GOT3 (cell line): ENCODE data around the gene COG5.
"Not testable (repeated sequence)": the region's sequence is repeated elsewhere in the genome, so short reads cannot be mapped to it uniquely, and the experiment has no call there.

Source experiments
- DNase-seq: peaks from one replicate; lab custom pipeline; 2025; ENCODE audit warnings: mixed read lengths; lab: John Stamatoyannopoulos, UW

Gene COG5

DNA sequence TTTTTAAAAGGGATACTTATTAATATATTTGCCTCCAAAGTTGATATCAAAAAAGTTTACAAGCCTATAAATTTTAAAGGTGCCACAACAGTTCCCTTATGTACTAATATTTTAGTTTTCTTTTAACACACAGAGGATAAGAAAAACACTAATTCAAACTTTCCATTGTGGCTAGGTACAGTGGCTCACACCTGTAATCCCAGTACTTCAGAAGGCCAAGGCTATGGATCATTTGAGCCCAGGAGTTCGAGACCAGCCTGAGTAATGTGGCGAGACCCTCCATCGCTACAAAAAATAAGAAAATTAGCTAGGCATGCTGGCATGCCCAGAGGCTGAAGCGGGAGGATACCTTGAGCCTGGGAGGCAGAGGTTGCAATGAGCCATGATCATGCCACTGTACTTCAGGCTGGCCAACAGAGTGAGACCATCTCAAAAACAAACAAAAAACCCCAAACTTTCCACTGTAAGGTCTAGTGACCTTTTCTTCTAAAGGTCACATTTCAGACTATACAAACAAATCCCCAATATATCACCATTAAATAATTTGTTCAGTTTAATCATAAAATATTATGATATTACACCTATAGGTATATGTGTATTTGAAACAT lies 287.4 kb downstream of the COG5 start:
- DNase-seq, result no peak

- no peak for DNase-seq
These were observed 289.2 kb downstream of the COG5 start for GRCh38 chr7:107274506-107274905.

DNA sequence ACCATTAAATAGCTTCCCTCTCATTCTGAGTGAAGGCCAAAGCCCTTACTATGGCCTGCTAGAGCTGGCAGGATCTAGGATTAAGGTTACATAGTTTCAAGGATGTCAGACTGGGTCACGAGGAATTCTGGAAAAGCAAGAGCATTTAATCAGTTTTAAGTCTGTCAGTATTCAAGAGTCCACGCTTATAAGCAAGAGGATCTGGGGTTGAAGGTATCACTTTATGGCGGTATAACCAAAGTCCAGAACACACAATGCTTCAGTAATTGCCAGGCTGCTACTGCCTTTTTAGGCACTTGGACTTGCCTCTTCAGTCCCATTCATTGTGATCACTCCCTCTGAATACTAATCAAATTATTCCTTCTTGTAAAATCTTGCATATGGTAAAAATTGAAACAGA lies 293.9 kb downstream of the COG5 start:
- no peak for DNase-seq

DNA sequence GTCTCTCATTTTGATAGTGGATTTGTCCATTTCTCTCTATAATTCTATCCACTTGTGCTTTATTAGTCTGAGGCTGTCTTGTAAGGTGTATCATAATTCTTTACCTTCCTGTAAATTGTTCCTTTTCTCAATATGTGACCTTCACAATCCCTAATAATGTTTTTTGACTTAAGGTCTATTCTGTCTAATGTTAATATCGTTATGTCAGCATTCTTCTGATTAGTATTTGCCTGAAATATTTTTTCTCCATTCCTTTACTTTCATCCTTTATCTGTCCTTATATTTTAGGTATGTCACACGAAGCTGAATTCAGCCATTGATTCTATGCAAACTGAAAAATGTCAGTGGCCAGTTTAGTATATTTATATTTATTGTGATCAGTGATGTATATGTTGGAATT lies 295.1 kb downstream of the COG5 start:
- no peak for DNase-seq

- DNase-seq, result no peak
These were observed 296.6 kb downstream of the COG5 start for GRCh38 chr7:107267138-107267537.

- no peak for DNase-seq
These were observed 299.0 kb downstream of the COG5 start for GRCh38 chr7:107264723-107265122.

DNA sequence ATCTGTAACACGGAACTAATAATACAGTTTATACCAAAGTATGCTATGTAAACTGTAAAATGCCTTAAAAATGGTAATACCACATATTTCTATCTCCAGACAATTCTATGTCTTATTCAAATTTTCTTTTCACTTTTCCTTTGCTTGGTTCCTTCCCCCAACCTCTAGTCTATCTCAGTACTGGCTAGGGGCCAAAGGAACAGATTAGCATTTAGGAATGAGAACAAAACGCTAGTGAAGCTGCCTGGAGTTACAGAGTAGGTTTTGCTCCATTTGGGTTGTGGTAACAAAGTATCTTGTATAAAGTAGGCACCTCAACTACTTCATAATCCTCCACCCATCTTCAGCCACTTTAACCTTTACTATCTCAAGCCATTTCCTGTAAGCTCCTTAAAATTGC lies 300.9 kb downstream of the COG5 start:
- no peak for DNase-seq

GRCh38 chr7:107258737-107259136 lies 305.0 kb downstream of the COG5 start:
- no peak for DNase-seq

DNA sequence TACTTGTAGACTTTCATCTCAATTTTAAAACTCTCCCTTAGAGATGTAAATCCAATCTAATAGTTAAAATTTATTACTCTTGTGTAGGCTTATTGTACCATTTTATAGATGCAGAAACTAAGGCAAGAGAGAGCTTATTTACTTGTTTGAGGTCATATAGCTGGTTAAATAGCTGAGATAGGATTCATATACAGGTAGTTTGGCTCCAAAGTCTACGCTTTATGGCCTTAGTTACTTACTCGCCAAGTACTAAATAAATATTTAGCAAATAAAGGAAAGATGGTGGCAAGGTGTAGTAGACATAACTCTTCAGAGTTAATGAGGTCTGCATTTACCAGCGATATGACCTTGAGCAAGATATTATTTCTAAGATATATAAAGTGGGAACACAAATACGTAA lies 308.1 kb downstream of the COG5 start:
- no peak for DNase-seq

DNA sequence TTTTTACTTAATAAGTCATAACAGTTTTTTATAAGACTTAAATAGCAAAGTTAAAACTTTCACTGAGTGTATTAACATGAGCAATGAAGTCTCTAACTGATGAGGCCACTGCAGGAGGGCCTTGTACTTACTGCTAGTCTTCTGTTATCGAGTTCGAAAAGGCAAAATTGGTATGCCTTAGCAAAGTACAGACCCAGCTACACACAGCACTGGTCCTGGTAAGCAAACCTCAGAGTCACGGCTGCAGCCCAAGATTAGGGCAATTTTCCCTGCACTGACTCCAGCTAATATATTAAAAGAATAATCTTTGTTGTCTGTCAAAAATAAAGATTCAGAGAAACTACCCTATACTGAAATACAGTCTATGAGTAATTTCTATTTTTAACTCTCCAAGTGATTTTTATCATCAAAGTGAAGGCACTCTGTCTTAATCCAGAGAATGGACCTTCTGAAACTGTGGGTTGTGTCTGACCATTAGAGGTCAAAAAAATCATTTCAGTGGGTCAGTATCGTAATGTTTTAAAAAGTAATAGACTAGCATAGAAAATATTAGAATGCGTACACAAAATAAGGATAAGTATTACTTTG lies 309.2 kb downstream of the COG5 start:
- DNase-seq, result no peak

GRCh38 chr7:107253599-107253998 lies 310.1 kb downstream of the COG5 start:
- DNase-seq, result no peak

DNA sequence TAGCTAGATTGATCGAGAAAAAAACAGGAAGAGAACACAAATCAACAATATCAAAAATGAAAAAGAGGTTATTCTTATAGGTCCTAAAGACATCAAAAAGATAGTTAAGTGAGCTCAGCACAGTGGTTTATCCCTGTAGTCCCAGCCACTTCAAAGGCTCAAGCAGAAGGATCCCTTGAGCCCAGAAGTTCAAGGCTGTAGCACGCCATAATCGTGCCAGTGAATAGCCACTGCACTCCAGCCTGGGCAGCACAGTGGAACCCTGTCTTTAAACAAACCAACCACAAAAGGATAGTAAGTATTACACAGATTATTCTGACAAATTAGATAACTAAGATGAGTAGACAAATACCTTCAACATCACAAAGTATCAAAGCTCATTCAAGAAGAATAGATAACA lies 311.8 kb downstream of the COG5 start:
- DNase-seq, result no peak

DNA sequence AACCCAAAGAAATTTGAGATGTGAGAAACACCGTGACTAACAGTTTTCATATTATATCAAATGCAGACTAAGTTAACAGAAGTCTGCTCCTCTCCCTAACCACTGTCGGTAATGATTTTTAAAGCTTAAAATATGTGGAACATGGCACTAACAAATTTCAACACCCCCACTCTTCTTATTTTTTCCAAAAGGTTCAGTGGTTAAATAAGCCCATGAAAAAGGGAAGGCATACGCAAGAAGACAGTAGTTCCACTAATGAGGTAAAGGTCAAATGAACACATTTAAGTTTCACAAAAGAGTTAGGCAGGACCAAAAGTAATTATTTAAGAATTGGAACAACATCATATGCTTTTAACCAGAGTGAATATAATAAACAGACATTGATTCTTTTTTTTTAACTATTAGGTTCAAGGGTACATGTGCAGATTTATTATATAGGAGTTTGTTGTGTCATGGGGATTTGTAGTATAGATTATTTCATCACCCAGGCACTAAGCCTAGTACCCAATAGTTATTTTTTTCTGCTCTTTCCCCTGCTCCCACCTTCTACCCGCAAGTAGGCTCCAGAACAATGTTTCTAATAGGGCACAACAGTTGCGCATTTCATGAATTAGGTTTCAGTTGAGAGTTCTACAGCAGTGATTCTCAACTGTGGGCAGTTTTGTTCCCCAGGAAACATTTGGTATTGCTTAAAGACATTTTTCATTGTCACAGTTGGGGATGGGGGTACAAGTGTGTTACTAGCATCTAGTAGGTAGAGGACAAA lies 315.0 kb downstream of the COG5 start:
- no peak for DNase-seq

DNA sequence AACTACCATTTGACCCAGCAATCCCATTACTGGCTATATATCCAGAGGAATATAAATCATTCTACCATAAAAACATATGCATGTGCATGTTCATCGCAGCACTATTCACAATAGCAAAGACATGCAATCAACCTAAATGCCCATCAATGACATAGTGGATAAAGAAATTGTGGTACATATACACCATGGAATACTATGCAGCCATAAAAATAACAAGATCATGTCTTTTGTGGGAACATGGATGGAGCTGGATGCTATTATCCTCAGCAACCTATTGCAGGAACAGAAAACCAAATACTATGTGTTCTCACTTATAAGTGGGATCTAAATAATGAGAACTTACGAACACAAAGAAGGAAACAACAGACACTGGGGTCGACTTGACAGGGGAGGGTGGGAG lies 316.9 kb downstream of the COG5 start:
- DNase-seq, result not testable (repeated sequence)

DNA sequence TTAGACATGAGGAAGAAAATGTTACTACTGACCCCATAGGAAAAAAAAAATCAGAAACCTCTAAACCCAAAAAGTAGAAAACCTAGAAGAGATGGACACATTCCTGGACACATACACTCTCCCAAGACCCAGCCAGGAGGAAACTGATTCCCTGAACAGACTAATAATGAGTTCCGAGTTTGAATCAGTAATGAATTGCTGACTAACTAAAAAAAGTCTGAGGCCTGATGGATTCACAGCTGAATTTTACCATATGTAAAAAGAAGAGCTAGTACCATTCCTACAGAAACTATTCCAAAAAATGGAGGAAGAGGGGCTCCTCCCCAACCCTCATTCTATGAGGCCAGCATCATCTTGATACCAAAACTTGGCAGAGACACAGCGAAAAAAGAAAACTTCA lies 319.1 kb downstream of the COG5 start:
- DNase-seq, result no peak

- DNase-seq, result no peak
These were observed 321.5 kb downstream of the COG5 start for GRCh38 chr7:107242267-107242666.

DNA sequence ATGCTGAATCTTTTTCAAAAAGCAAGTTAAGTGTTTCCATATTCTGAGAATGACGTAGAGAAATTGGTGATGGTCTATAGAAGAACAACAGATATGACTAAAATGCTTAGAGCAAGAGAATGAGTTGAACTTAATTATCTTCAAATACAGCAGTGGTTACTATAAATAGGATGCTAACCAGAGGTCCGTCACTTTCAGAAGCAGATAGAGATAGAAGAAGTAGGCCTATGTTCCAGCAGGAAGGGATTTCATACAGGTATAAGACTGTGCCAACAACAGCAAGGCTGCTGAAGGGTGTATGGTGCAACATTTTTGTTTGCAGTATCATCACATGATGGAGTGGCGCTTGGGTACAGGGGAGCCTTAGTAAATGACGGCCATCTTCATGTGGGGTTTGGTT lies 326.3 kb downstream of the COG5 start:
- DNase-seq, result no peak

- DNase-seq, result no peak
These were observed 326.9 kb downstream of the COG5 start for GRCh38 chr7:107236862-107237261.

- no peak for DNase-seq
These were observed 329.3 kb downstream of the COG5 start for GRCh38 chr7:107234436-107234835.

DNA sequence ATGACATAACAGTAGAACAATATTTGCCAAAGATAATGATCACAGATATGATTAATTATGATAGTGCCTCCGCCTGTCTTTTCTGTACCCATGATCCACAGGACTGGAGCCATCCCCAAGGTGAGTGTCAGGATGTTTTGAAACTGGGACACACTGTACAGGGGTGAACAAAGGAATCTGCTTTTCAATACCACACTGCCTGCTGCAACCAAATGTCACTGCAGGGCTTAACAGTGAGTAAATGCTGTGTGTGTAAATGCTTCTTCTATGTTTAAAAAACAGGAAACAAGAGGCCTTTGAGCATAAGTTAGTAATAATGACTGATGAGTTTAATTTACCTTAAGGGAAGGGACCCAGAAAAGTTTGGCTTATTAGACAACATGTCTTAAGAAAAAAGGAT lies 329.7 kb downstream of the COG5 start:
- DNase-seq, result no peak

- DNase-seq, result no peak
These were observed 330.5 kb downstream of the COG5 start for GRCh38 chr7:107233174-107233573.

DNA sequence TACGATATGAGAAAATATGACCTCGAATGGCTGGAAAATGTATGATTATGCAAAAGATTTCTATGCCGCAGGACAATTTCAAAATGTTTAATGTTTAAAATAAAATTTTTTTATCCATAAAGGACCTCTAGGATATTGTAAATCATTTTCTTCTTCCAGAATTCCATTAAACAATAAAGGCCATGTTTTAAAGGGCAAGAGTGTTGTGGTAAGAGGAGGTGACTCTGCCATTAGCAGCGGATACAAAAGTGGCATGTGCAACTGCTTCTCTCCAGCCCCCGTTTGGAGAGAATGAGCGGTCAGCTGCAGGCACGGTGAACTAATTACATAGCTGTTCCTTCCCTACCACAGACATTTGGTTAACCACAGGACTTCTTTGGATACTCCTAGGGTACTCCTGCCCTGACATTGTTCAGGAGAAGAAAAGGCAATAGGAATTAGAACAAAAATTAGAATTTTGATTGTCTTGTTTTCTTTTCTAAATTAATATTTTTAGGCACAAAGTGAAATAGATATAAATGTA lies 331.1 kb downstream of the COG5 start:
- DNase-seq, result no peak

GRCh38 chr7:107230334-107230733 lies 333.4 kb downstream of the COG5 start:
- no peak for DNase-seq
